WTC11 (cell line): ENCODE results near the gene MMUT. TPM values are rescaled to one million over a fixed set of nuclear protein-coding genes. Genes with fewer than 3 reads are reported as not detected.

Experiments
- ATAC-seq: fragments of 200-7000 bp; cut with Tn5 transposase; 2 replicates; pipeline ENCODE4 v1.10.0; 2021; ENCODE audit warnings: mild to moderate bottlenecking, moderate library complexity
- CTCF ChIA-PET: fragments of 300-600 bp; sonication (Branson Sonifier 250); formaldehyde crosslinking; loops from one replicate; lab custom pipeline; 2021; ENCODE audit warnings: antibody characterized with exemption; lab: Charles Lee
- POLR2A ChIA-PET: fragments of 350-600 bp; sonication (Branson Sonifier 250); formaldehyde crosslinking; loops from one replicate; lab custom pipeline; 2021; ENCODE audit warnings: antibody characterized with exemption; lab: Charles Lee
- DNase-seq: peaks from one replicate; pipeline ENCODE4 v3.0.0; 2021; ENCODE audit warnings: low spot score
- H3K27ac Mint-ChIP-seq: 2 replicates; pipeline ENCODE4 v1.8.0; 2021; ENCODE audit warnings: mixed read lengths
- H3K27me3 Mint-ChIP-seq: 2 replicates; pipeline ENCODE4 v1.8.0; 2021; ENCODE audit warnings: low read depth, mild to moderate bottlenecking, moderate library complexity, mixed read lengths
- H3K36me3 Mint-ChIP-seq: 2 replicates; pipeline ENCODE4 v1.8.0; 2021; ENCODE audit warnings: mixed read lengths
- H3K4me1 Mint-ChIP-seq: 2 replicates; pipeline ENCODE4 v1.8.0; 2022; ENCODE audit warnings: mixed read lengths
- H3K4me3 Mint-ChIP-seq: 2 replicates; pipeline ENCODE4 v1.8.0; 2021; ENCODE audit warnings: mild to moderate bottlenecking, moderate library complexity, mixed read lengths
- H3K9me3 Mint-ChIP-seq: 2 replicates; pipeline ENCODE4 v1.8.0; 2021; ENCODE audit warnings: mixed read lengths
- ARID4B ChIP-seq: sonication (generic); formaldehyde crosslinking; IDR thresholded peaks from 2 replicates; pipeline ENCODE4 v1.8.0; 2023; ENCODE audit warnings: missing genetic modification reagents, mild to moderate bottlenecking, borderline replicate concordance
- ATF1 ChIP-seq: sonication (generic); formaldehyde crosslinking; IDR thresholded peaks from 2 replicates; pipeline ENCODE4 v1.8.1; 2023; ENCODE audit warnings: mild to moderate bottlenecking, moderate library complexity, missing genetic modification reagents
- ATF2 ChIP-seq: sonication (generic); formaldehyde crosslinking; IDR thresholded peaks from 2 replicates; pipeline ENCODE4 v1.8.1; 2022; ENCODE audit warnings: low read depth, missing genetic modification reagents, borderline replicate concordance
- E2F4 ChIP-seq: sonication (generic); formaldehyde crosslinking; IDR thresholded peaks from 2 replicates; pipeline ENCODE4 v1.8.1; 2022; ENCODE audit warnings: low read depth, mild to moderate bottlenecking, moderate library complexity, missing genetic modification reagents, borderline replicate concordance
- E2F5 ChIP-seq: sonication (generic); formaldehyde crosslinking; IDR thresholded peaks from 2 replicates; pipeline ENCODE4 v1.8.1; 2022; ENCODE audit warnings: mild to moderate bottlenecking, moderate library complexity, missing genetic modification reagents
- EMX1 ChIP-seq: fragments of 250-450 bp; sonication (Bioruptor Pico); IDR thresholded peaks from 2 replicates; pipeline ENCODE4 v1.8.0; 2021; ENCODE audit warnings: mild to moderate bottlenecking
- FOXP4 ChIP-seq: sonication (generic); formaldehyde crosslinking; IDR thresholded peaks from 2 replicates; pipeline ENCODE4 v1.8.0; 2022; ENCODE audit warnings: mild to moderate bottlenecking, missing genetic modification reagents
- GTF2I ChIP-seq: fragments of 250-450 bp; sonication (Bioruptor Pico); conservative IDR thresholded peaks from 2 replicates; pipeline ENCODE4 v1.4.0; 2021; ENCODE audit warnings: mild to moderate bottlenecking
- KAT7 ChIP-seq: sonication (generic); formaldehyde crosslinking; IDR thresholded peaks from 2 replicates; pipeline ENCODE4 v1.8.1; 2023; ENCODE audit warnings: missing genetic modification reagents, mild to moderate bottlenecking, borderline replicate concordance
- MYBL2 ChIP-seq: sonication (generic); formaldehyde crosslinking; IDR thresholded peaks from 2 replicates; pipeline ENCODE4 v1.8.1; 2023; ENCODE audit warnings: mild to moderate bottlenecking, moderate library complexity, missing genetic modification reagents
- NFE2L1 ChIP-seq: sonication (generic); formaldehyde crosslinking; IDR thresholded peaks from 2 replicates; pipeline ENCODE4 v1.8.1; 2023; ENCODE audit warnings: missing genetic modification reagents
- STAT6 ChIP-seq: sonication (generic); formaldehyde crosslinking; conservative IDR thresholded peaks from 2 replicates; pipeline ENCODE4 v1.8.1; 2023; ENCODE audit warnings: mild to moderate bottlenecking, low read depth, missing genetic modification reagents, moderate library complexity
- TCF7 ChIP-seq: sonication (generic); formaldehyde crosslinking; IDR thresholded peaks from 2 replicates; pipeline ENCODE4 v1.8.0; 2022; ENCODE audit warnings: mild to moderate bottlenecking, low read depth, missing genetic modification reagents, moderate library complexity
- TP53 ChIP-seq: sonication (generic); formaldehyde crosslinking; IDR thresholded peaks from 2 replicates; pipeline ENCODE4 v1.8.1; 2023; ENCODE audit warnings: mild to moderate bottlenecking, missing genetic modification reagents
- USF2 ChIP-seq: sonication (generic); formaldehyde crosslinking; IDR thresholded peaks from 2 replicates; pipeline ENCODE4 v1.8.1; 2023; ENCODE audit warnings: mild to moderate bottlenecking, missing genetic modification reagents, moderate library complexity
- ZNF121 ChIP-seq: sonication (generic); formaldehyde crosslinking; IDR thresholded peaks from 2 replicates; pipeline ENCODE4 v1.8.0; 2023; ENCODE audit warnings: missing genetic modification reagents
- ZNF138 ChIP-seq: sonication (generic); formaldehyde crosslinking; conservative IDR thresholded peaks from 2 replicates; pipeline ENCODE4 v1.8.1; 2022; ENCODE audit warnings: mild to moderate bottlenecking, moderate library complexity, missing genetic modification reagents
- ZNF317 ChIP-seq: sonication (generic); formaldehyde crosslinking; IDR thresholded peaks from 2 replicates; pipeline ENCODE4 v1.8.1; 2023; ENCODE audit warnings: low read depth, mild to moderate bottlenecking, moderate library complexity, missing genetic modification reagents, borderline replicate concordance
- ZNF425 ChIP-seq: fragments of 250-450 bp; sonication (Bioruptor Pico); conservative IDR thresholded peaks from 2 replicates; pipeline ENCODE4 v1.9.0; 2021; ENCODE audit warnings: mild to moderate bottlenecking
- total RNA-seq: library from RNA; stranded (reverse); gene quantifications from 3 replicates; pipeline ENCODE4 v1.2.3, GENCODE V29; 2021

MMUT gene
- total RNA-seq, 1 experiment from 2014 or later: 12.5 TPM

GRCh38 chr6:49416195-49416594, 46.9 kb downstream of the MMUT start:
- H3K27ac Mint-ChIP-seq: no peak overlapping the region
- no peak for DNase-seq
- H3K4me1 Mint-ChIP-seq: peaks cover 4% of the 10 kb centered on the region
- CTCF ChIA-PET: no interaction called here
- POLR2A ChIA-PET: no interaction called here
- peaks cover 7% of the 10 kb centered on the region for H3K9me3 Mint-ChIP-seq
- H3K36me3 Mint-ChIP-seq: no peaks in the 10 kb centered on the region
- H3K27me3 Mint-ChIP-seq: no peaks in the 10 kb centered on the region
- TF ChIP-seq ATF2 (CRISPR knock-in tag): no peak
- no peak for TF ChIP-seq FOXP4 (CRISPR knock-in tag)
- TF ChIP-seq KAT7 (CRISPR knock-in tag): no peak
- no peak for TF ChIP-seq ARID4B
- TF ChIP-seq ATF1 (CRISPR knock-in tag): no peak
- TF ChIP-seq ZNF317 (CRISPR knock-in tag): no peak
- TF ChIP-seq ZNF121 (CRISPR knock-in tag): no peak
- no peak for TF ChIP-seq TCF7 (CRISPR knock-in tag)
- no peak for TF ChIP-seq USF2 (CRISPR knock-in tag)
- no peak for TF ChIP-seq EMX1 (CRISPR knock-in tag)
- TF ChIP-seq MYBL2 (CRISPR knock-in tag): no peak
- TF ChIP-seq ZNF138 (CRISPR knock-in tag): no peak
- no peak for TF ChIP-seq E2F5 (CRISPR knock-in tag)
- no peak for TF ChIP-seq E2F4
- no peak for TF ChIP-seq STAT6
- no peak for TF ChIP-seq ZNF425 (CRISPR knock-in tag)
- no peak for TF ChIP-seq NFE2L1 (CRISPR knock-in tag)
- no peak for TF ChIP-seq GTF2I (CRISPR knock-in tag)
- no peak for TF ChIP-seq TP53 (CRISPR knock-in tag)
- no peak overlapping the region for H3K4me3 Mint-ChIP-seq
- no peak for ATAC-seq
